ENCODE measurements around the gene NRBF2.

DNA sequence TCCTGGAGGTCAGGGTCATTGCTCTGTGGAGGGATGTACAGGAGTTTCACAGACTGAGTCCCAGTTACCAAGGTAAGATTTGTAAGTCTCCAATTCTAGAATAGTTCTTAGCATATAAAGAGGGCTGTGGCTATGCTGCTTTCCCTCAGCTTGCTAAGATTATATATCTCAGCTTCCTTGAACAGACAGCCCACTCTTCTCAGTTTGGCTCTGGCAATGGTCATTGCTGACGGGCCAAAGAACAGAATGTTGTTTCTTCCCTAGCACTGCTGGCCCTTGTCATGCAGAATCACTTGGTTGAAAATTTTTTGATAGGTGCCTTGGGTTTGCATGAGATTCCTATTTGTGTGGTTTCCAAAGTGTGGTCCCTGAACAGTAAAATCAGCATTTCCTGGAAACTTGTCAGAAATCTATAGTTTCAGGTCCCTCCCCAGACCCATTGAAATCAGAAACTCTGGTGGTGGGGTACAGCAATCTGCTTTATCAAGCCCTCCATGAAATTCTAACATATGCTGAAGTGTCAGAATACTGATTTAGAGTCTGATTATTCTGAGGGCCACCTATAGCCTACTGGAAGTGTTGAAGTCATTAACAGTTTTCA, 38.2 kb downstream of the NRBF2 start:
- TF ChIP-seq, protein P1, sequence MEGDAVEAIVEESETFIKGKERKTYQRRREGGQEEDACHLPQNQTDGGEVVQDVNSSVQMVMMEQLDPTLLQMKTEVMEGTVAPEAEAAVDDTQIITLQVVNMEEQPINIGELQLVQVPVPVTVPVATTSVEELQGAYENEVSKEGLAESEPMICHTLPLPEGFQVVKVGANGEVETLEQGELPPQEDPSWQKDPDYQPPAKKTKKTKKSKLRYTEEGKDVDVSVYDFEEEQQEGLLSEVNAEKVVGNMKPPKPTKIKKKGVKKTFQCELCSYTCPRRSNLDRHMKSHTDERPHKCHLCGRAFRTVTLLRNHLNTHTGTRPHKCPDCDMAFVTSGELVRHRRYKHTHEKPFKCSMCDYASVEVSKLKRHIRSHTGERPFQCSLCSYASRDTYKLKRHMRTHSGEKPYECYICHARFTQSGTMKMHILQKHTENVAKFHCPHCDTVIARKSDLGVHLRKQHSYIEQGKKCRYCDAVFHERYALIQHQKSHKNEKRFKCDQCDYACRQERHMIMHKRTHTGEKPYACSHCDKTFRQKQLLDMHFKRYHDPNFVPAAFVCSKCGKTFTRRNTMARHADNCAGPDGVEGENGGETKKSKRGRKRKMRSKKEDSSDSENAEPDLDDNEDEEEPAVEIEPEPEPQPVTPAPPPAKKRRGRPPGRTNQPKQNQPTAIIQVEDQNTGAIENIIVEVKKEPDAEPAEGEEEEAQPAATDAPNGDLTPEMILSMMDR (IDR thresholded peaks at IDR 0.05; ENCODE audit: low read length), result no peak
- TF ChIP-seq EZH2 (optimal IDR thresholded peaks at IDR 0.05; ENCODE audit: low read depth, low read length) (no peak), EZH2phosphoT487 (IDR thresholded peaks at IDR 0.05; ENCODE audit: low read length) (no peak)

All from MM.1S (cell line).